ENCODE data around the gene CLIC4. TPM values are rescaled to one million over a fixed set of nuclear protein-coding genes. Genes with fewer than 3 reads are reported as not detected.
"Not testable (repeated sequence)": the region's sequence is repeated elsewhere in the genome, so short reads cannot be mapped to it uniquely, and the experiment has no call there.

Gene CLIC4
- total and polyA plus RNA-seq, 2 experiments from 2014 or later, result 92.5 to 308 TPM

DNA sequence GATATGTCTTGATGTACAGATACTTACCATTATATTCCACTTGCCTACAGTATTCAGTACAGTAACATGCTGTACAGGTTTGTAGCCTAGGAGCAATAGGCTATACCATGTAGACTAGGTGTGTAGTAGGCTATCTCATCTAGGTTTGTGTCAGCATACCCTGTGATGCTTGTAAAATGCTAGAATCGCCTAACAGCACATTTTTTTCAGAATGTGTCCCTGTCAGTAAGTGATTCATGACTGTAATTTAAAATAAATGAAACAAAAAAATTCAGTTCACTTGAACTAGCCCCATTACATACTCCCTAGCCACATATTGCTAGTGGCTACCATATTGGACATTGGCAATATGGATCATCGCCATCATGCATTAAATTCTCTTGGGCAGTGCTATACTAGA, 51.3 kb downstream of the CLIC4 start (continued):
- TF ChIP-seq ZNF462 (CRISPR knock-in tag; IDR thresholded peaks at IDR 0.05), result no peak
- no peak for TF ChIP-seq CREB1 (CRISPR knock-in tag; IDR thresholded peaks at IDR 0.05; ENCODE audit: low read depth)
- TF ChIP-seq EZH2phosphoT487 (IDR thresholded peaks at IDR 0.05; ENCODE audit: unreplicated experiment), result no peak
- no peak for TF ChIP-seq ZNF331 (CRISPR knock-in tag; IDR thresholded peaks at IDR 0.05; ENCODE audit: low read depth)
- no peak for TF ChIP-seq JUNB (IDR thresholded peaks at IDR 0.05; ENCODE audit: unreplicated experiment)
- TF ChIP-seq CTCF (conservative IDR thresholded peaks at IDR 0.05; ENCODE audit: low read depth in 2 of 2), result no peak
- TF ChIP-seq NANOG (IDR thresholded peaks at IDR 0.05; ENCODE audit: borderline replicate concordance), result no peak
- no peak for TF ChIP-seq ETS1 (IDR thresholded peaks at IDR 0.05)

GRCh38 chr1:24799242-24799641, 54.0 kb downstream of the CLIC4 start:
- not testable (repeated sequence) for H2AFZ ChIP-seq; H3K27ac ChIP-seq (ENCODE audit: low read depth); H3K27me3 ChIP-seq (ENCODE audit: insufficient read depth); H3K27ac Mint-ChIP-seq; H3K27me3 Mint-ChIP-seq (ENCODE audit: insufficient read depth, low read depth, poor library complexity); H3F3A ChIP-seq (replicated peaks; ENCODE audit: low read depth); H3K4me1 Mint-ChIP-seq; H3K4me1 ChIP-seq (ENCODE audit: insufficient read depth); DNase-seq (ENCODE audit: low spot score); H3K4me3 ChIP-seq; H3K4me3 Mint-ChIP-seq; H3K9me2 ChIP-seq (ENCODE audit: insufficient read depth); H3K4me2 ChIP-seq; ATAC-seq
- H3K36me3 ChIP-seq (ENCODE audit: insufficient read depth), result peaks cover 13% of the 10 kb centered on the region
- Mint-ChIP-seq H3K36me3 (ENCODE audit: low read depth) (peaks cover 45% of the 10 kb centered on the region), H3K9me3 (peaks cover 17% of the 10 kb centered on the region)
- H3K79me2 ChIP-seq (replicated peaks; ENCODE audit: insufficient read depth), result peaks cover 72% of the 10 kb centered on the region
- peaks cover 26% of the 10 kb centered on the region for H4K20me1 ChIP-seq (replicated peaks; ENCODE audit: insufficient read depth)

Measured in GM23338 (cell line).